NCI-H1694 (cell line): Measurements from ENCODE around the gene PIK3IP1.
A peak's percentile ranks its signal among the peaks of the same experiment; 100 is the strongest.
"Not testable (repeated sequence)": the region's sequence is repeated elsewhere in the genome, so short reads cannot be mapped to it uniquely, and the experiment has no call there.

Experiments used
- DNase-seq: peaks from one replicate; lab custom pipeline; 2025; lab: John Stamatoyannopoulos, UW

Gene PIK3IP1

DNA sequence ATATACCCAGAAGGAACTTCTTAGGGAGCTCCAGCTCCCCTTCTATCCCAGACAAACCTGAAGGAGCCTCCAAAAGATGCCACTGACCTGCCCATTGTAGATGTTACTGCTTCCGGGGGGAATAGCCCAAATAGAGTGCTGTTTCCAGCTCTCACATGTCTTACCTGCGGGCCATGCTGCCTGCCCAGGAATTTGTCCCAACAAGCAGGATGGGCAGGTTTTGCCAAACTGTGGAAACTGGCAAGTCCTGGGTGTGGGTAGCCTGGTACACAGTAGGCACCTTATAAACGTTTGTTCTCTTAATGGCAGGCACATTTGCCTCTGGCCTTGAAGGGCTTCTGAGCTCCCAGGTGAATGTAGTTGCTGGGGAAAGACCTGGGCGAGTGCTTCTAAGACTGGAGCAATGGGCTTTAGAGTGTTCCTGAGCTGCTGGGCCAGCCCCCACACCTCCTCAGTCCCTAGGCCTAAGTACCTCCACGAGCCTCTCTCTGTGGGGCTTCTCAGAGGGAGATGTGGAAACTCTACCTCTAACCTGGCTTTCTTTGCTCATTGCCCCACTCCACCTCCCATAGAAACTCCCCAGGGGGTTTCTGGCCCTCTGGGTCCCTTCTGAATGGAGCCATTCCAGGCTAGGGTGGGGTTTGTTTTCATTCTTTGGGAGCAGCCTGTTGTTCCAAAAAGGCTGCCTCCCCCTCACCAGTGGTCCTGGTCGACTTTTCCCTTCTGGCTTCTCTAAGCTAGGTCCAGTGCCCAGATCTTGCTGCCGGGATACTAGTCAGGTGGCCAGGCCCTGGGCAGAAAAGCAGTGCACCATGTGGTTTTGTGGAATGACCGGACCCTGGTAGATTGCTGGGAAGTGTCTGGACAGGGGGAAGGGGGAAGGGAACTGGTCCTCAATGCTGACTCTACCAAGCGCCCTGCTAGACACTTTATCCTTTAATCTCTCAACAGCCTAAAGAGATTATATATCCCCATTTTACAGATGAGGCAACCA lies 43.0 kb downstream of the PIK3IP1 start:
- DNase-seq = no peak

DNA sequence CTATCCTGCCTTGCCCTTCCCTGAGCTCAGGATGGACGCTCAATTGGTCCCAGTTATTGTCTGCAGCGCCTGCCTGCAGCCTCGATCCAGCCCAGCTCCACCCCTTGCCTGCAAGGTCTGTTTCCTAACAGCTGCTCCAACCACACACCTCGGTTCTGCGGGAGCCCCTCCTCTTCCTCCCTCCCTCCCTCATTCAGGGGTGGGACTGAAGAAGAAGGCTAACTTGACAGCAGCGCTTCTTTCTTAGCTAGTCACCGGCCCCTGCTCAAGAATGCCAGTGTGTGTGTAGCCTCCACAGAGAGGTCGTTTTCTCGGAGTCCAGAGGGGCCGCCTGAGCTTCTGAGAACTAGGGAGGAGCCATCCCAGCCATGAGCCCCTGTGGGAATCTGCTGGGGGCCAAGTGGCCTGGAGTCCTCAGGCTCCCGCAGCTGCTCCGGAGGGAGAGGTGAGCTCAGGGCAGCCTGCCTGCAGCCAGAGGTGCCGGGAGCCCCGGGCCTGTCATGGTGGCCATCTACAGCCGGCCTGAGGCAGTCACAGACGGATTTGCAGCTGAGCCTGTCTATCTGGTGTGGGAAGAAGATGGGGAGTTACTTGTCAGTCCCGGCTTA lies 44.0 kb downstream of the PIK3IP1 start:
- DNase-seq = peak; percentile 2

DNA sequence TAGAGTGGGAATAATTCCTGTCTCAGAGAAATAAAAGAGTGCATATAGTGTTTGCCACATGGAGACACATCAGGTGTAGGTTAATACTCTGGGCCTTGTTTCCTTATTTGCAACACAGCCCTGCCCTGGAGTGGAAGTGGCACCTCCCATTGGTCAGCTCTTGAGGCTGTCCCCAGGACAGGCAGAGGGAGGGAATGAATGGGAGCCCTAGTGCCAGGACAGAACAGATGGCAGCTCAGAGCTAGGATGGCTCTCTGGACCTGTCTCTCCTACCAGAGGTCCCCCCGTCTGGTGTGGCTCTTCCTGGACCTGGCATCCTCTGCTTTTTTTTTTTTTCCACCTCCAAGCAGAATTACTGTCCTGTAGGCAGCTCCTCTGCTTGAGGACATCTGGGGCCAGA lies 44.6 kb downstream of the PIK3IP1 start:
- no peak for DNase-seq

- DNase-seq = no peak
Observed at GRCh38 chr22:31246687-31247086, 45.6 kb downstream of the PIK3IP1 start.

- DNase-seq = not testable (repeated sequence)
Observed at GRCh38 chr22:31245998-31246397, 46.3 kb downstream of the PIK3IP1 start.

DNA sequence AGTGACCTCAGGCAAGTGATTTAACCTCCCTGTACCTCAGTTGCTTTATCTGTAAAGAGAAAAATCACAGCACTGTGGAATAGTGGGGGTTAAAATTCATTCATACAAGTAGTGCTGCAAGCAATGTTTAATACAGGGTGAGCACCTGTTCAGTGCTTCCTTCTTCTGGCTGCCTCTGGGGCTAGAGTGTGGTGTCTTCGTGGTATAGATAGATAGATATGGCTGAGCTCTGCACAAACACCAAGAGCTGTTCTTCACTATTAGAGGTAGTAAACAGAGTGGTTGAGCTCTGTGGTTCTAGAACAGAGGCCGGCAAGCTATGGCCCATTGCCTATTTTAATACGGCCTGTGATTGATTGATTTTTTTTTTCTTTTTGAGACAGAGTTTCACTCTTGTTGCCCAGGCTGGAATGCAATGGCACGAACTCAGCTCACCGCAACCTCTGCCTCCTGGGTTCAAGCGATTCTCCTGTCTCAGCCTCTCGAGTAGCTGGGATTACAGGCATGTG lies 47.3 kb downstream of the PIK3IP1 start:
- no peak for DNase-seq

- no peak for DNase-seq
Observed at GRCh38 chr22:31244046-31244942, 48.0 kb downstream of the PIK3IP1 start.

DNA sequence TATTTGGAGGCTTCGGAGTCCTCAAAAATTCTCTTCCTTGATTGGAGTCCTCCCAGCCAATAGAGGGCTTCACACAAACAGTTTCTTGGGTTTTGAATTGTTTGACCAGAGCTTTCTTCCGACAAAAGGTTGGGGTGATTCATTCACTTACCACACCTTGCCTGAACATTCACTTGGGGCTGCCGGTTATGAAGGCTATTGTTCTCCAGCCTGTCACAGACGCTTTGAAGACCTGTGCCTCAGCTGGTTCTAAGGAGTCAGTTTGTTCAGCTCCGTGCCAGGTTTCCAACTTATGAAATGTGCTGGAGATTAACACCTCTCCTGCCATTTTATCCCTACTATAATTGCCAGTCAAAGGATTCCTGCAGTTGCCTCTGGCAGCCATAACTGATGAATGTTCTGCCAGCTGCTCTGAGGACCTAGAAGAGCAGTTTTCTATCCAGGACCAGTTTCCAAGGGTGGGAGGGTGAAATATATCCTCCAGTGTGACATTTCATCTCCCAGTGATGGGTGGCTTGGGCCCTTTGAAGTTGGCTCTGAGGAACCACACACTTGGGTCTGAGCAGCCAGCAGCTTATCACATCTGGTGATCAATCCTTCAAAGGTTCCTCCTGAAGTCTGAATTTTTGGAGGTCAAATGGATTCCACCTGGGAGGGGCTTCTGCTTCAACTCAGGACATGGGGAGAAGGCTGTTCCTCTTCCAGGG lies 48.8 kb downstream of the PIK3IP1 start:
- DNase-seq = no peak

DNA sequence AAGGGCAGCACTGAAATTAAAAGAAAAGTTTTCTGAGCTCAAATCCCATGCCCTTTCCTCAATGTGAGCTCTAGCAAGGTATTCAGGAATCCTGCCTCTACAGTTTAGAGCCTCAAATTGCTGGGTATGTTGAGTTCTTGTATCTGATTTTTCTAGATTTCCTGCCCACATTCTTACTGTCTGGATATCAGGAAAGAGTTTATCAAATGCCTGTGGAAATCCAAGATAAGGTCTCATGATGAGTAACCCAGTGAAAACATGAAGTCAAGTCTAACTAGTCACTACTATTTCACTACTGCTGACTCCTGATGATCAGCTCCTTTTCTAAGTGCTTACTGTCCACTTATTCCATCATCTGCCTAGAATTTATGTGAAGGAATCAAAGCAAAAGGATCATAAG lies 50.4 kb downstream of the PIK3IP1 start:
- DNase-seq = no peak

DNA sequence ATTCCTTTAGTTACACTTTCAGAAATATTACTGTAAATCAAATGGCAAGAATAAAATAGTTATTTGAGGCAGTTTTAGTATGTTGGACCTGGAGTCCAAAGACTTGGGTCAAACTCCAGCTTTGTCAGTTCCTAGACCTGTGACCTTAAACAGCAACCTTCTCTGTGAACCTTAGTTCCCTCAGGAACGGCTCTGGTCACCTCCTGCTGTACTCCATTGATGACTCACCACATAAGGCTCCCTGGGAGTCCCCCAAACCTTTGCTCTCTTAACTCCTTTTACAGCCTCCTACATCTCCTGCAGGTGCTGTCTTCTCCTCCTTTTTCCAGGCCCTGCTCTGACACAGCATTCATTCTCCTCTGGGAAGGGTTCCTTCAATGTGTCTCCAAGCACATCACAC lies 51.1 kb downstream of the PIK3IP1 start:
- no peak for DNase-seq

- no peak for DNase-seq
Observed at GRCh38 chr22:31239771-31240370, 52.4 kb downstream of the PIK3IP1 start.

DNA sequence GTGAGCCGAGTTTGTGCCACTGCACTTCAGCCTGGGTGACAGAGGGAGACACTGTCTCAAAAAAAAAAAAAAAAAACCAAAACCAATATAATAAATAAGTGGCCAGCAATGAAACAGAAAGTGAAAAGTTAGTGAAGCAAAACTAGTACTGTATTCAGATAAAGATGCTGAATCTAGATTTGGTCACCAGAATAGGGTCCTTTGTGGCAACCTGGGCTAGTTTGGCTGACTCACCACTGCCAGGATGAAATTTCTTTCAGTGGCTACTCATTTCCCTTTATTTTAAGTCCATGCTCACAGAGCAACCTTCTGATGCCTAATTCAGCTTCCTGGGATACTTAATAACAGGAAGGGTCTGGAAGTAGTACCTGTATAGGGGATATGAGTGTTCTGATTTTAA lies 54.2 kb downstream of the PIK3IP1 start:
- no peak for DNase-seq

- not testable (repeated sequence) for DNase-seq
Observed at GRCh38 chr22:31236044-31236443, 56.2 kb downstream of the PIK3IP1 start.

DNA sequence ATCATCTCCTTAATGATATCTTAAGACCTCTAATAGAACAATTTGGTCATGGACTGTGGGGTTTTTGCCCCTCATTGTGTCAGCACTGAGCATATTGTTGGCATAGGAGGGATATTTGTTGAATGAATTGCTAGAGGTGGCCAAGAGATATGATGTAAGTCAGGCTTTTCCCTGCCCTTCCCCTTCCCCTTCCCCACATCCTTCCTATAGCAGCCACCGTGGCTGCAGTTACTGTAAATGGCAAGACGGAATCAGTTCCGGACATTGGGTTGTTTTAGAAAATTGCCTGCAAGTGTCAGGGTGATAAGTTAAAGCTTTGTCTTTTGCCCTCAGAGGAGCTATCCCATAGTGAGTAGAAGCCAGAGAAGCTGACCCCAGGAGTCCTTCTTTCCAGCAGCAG lies 57.2 kb downstream of the PIK3IP1 start:
- DNase-seq = no peak

DNA sequence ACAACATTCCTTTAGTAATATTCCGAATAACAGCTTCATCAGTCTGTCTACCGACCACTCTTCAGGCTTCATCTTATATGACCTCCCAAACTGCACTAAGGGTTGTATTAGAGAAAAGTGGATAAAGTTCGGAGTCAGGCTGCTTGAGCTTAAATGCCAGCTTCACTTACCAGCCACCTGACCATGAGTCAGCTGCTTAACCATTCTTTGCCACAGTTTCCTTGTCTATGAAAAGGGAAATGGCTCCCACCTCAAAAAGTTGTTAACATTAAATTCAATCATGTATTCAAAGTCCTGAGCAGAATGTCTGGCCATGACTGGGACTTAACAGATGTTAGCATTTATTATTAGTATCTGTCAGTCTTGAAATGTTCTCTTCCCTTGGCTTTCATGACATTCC lies 59.3 kb downstream of the PIK3IP1 start:
- no peak for DNase-seq
